Osteocyte (in vitro differentiated cells): ENCODE results near the gene ASB2. TPM values are rescaled to one million over a fixed set of nuclear protein-coding genes. Genes with fewer than 3 reads are reported as not detected.

Source experiments
- DNase-seq: peaks from one replicate; pipeline ENCODE4 v3.0.0; 2021; ENCODE audit warnings: mixed read lengths; ENCODE audit not compliant: unreplicated experiment; ENCODE audit errors: extremely low spot score
- H3K27ac Mint-ChIP-seq: one replicate; pipeline ENCODE4 v1.8.0; 2021; ENCODE audit warnings: mild to moderate bottlenecking, mixed read lengths; ENCODE audit not compliant: unreplicated experiment
- H3K27me3 Mint-ChIP-seq: one replicate; pipeline ENCODE4 v1.8.0; 2021; ENCODE audit warnings: mixed read lengths; ENCODE audit not compliant: unreplicated experiment
- H3K36me3 Mint-ChIP-seq: one replicate; pipeline ENCODE4 v1.8.0; 2021; ENCODE audit warnings: mixed read lengths; ENCODE audit not compliant: unreplicated experiment
- H3K4me1 Mint-ChIP-seq: one replicate; pipeline ENCODE4 v1.8.0; 2021; ENCODE audit warnings: mixed read lengths; ENCODE audit not compliant: unreplicated experiment
- H3K4me3 Mint-ChIP-seq: one replicate; pipeline ENCODE4 v1.8.0; 2021; ENCODE audit warnings: mild to moderate bottlenecking, moderate library complexity, mixed read lengths; ENCODE audit not compliant: unreplicated experiment
- H3K9me3 Mint-ChIP-seq: one replicate; pipeline ENCODE4 v1.8.0; 2021; ENCODE audit warnings: mixed read lengths; ENCODE audit not compliant: unreplicated experiment
- CTCF ChIP-seq: fragments of 200-600 bp; sonication (generic); IDR thresholded peaks from 2 replicates; pipeline ENCODE4 v1.5.0; 2021; ENCODE audit warnings: antibody characterized with exemption, mild to moderate bottlenecking, moderate library complexity
- total RNA-seq: library from RNA; stranded (reverse); gene quantifications from 2 replicates; pipeline ENCODE4 v1.2.1, GENCODE V29; 2021

Gene ASB2
- total RNA-seq, 1 donor from 2014 or later, result 0.38 TPM

- no peak for TF ChIP-seq CTCF
- peaks cover 46% of the 10 kb centered on the region for H3K27me3 Mint-ChIP-seq
- H3K9me3 Mint-ChIP-seq, result no peaks in the 10 kb centered on the region
- H3K27ac Mint-ChIP-seq, result no peak overlapping the region
- H3K36me3 Mint-ChIP-seq, result no peaks in the 10 kb centered on the region
- no peak overlapping the region for H3K4me3 Mint-ChIP-seq
- no peak for DNase-seq
- H3K4me1 Mint-ChIP-seq, result no peaks in the 10 kb centered on the region
These were observed 801 bp upstream of the ASB2 start for GRCh38 chr14:93977171-93977570.

- peaks cover 47% of the 10 kb centered on the region for H3K27me3 Mint-ChIP-seq
- no peak for DNase-seq
- H3K4me1 Mint-ChIP-seq, result no peaks in the 10 kb centered on the region
- no peak overlapping the region for H3K4me3 Mint-ChIP-seq
- no peaks in the 10 kb centered on the region for H3K36me3 Mint-ChIP-seq
- H3K9me3 Mint-ChIP-seq, result no peaks in the 10 kb centered on the region
- no peak for TF ChIP-seq CTCF
- H3K27ac Mint-ChIP-seq, result no peak overlapping the region
These were observed 436 bp downstream of the ASB2 start for GRCh38 chr14:93975791-93976476.

GRCh38 chr14:93974833-93975232, 1.5 kb downstream of the ASB2 start:
- Mint-ChIP-seq H3K27ac (no peak overlapping the region), H3K36me3 (no peaks in the 10 kb centered on the region), H3K9me3 (no peaks in the 10 kb centered on the region), H3K4me3 (no peak overlapping the region), H3K27me3 (peaks cover 43% of the 10 kb centered on the region), H3K4me1 (no peaks in the 10 kb centered on the region)
- DNase-seq, result no peak
- no peak for TF ChIP-seq CTCF

- DNase-seq, result no peak
- Mint-ChIP-seq H3K9me3 (no peaks in the 10 kb centered on the region), H3K27ac (no peak overlapping the region), H3K27me3 (peaks cover 43% of the 10 kb centered on the region), H3K4me3 (no peak overlapping the region), H3K4me1 (no peaks in the 10 kb centered on the region), H3K36me3 (no peaks in the 10 kb centered on the region)
- no peak for TF ChIP-seq CTCF
These were observed 2.1 kb downstream of the ASB2 start for GRCh38 chr14:93974299-93974698.

- no peak overlapping the region for H3K4me3 Mint-ChIP-seq
These were observed 2.8 kb downstream of the ASB2 start for GRCh38 chr14:93973607-93974006.

More at GRCh38 chr14:93973607-93974006, 2.8 kb downstream of the ASB2 start:
- H3K9me3 Mint-ChIP-seq, result no peaks in the 10 kb centered on the region
- H3K4me1 Mint-ChIP-seq, result peaks cover 2% of the 10 kb centered on the region
- DNase-seq, result no peak
- no peak overlapping the region for H3K27ac Mint-ChIP-seq
- TF ChIP-seq CTCF, result no peak
- H3K27me3 Mint-ChIP-seq, result peaks cover 41% of the 10 kb centered on the region
- no peaks in the 10 kb centered on the region for H3K36me3 Mint-ChIP-seq
